NCI-H524 (cell line): ENCODE data around the gene SYT9.
"Not testable (repeated sequence)": the region's sequence is repeated elsewhere in the genome, so short reads cannot be mapped to it uniquely, and the experiment has no call there.

Experiments used
- DNase-seq, 2 experiments: peaks; one replicate each; lab custom pipeline; 2025; lab: John Stamatoyannopoulos, UW

The SYT9 gene

DNA sequence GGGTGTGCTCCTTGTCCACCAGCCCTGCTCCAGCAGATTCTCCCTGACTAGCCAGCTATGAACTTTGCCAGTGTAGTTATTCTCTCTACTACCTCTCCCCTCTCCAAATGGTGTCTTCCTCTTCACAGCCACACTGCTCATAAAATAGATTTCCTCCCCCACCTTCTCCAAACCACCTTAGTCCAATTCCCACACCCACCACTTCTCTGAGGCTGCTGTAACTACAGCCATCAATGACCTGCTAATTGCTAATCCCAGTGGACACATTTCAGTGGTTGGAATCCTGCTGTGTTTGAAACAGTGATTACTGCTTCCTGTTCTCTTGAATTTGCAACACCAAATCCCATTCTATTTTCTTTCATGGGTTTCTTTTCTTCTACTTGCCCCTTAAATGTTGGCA is 23.4 kb downstream of the SYT9 start:
- no peak for DNase-seq

GRCh38 chr11:7278314-7278917 is 26.7 kb downstream of the SYT9 start:
- DNase-seq: peak in 1 of 2 experiments; percentile 43

- peak in 1 of 2 experiments; percentile 18 for DNase-seq
Measured at GRCh38 chr11:7279676-7280075, 28.0 kb downstream of the SYT9 start.

DNA sequence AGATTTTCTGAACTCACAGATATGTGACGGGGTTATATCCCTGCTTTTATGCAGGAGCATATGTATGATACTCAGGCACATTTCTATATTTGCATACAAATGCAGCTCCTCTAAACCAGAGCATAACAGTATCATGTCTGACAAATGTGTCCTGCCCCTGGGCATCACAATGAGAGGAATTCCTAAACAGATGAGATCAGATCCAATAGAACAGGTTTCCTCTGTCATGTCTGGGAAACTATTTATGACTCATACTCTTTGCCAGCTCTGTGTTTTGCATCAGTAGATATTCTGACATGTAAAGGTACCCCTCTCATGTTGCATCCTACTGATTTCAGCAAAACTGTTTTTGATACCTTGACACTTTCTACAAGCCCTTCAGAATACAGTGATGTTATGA is 29.4 kb downstream of the SYT9 start:
- no peak for DNase-seq

- DNase-seq: no peak
Measured at GRCh38 chr11:7281809-7282208, 30.1 kb downstream of the SYT9 start.

DNA sequence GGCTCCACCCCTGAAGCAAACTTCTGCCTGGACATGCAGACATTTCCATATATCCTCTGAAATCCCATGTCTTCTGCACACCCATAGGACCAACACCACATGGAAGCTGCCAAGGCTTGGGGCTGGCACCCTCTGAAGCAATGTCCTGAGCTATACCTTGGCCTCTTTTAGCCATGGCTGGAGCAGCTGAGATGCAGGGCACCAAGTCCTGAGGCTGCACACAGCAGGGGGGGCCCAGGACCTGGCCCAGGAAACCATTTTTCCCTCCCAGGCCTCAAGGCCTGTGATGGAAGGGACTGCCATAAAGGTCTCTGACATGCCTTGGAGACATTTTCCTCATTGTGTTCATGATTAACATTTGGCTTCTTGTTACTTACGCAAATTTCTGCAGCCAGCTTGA is 34.5 kb downstream of the SYT9 start:
- no peak for DNase-seq

DNA sequence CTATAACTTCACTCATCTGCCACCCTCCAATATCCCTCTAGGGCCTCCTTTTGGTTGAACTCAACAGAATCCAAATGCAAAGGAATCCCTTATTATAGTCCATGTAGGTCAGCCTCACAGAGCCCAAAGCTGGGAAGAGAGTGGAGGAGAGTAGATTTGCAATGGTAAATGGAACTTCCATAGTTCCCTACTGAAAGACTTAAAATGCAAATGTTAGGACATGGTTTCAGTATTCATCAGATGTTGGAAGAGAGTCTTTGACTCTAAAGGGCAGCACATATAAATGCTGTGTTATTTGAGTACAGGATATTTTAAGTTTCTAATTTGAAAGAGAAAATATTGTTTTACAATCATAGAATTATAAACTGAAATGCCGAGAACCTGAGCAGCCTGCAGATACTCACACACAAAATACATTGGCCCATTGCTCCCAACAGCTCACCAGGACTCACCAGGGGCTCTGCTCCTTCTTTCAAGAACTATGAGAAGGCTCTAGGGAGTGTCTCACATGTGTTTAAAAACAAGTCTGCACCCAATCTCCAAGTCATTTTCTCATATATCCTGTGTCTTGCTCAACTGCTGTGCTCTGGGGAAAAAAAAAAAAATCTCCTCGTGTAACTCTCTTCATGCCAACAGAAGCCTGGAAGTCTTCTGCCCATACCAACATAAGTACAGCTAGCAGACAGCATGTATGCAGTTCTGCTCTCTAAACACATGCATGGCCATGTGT is 39.6 kb downstream of the SYT9 start:
- DNase-seq: no peak

DNA sequence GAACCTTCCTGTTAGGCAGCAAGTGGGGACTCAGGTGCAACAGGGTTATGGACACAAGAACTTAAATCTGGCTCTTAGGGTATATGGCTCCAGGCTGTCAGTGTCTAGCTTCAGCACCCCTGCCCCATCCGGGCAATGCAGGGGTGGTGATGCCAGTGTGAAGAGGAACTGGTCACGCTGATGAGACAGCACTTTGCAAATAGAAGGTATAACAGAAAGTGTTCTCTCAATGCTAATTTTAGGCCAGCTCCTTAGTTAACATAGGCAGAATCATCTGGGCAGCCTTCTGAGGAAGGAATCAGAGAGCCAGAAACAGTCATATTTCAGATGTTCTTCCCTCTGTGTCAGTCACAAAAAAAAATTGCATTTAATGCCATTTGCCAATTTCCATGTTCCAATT is 41.2 kb downstream of the SYT9 start:
- DNase-seq: no peak

- DNase-seq: no peak
Measured at GRCh38 chr11:7299393-7299792, 47.7 kb downstream of the SYT9 start.

- no peak for DNase-seq
Measured at GRCh38 chr11:7300281-7300680, 48.6 kb downstream of the SYT9 start.

- no peak for DNase-seq
Measured at GRCh38 chr11:7303146-7303545, 51.4 kb downstream of the SYT9 start.

DNA sequence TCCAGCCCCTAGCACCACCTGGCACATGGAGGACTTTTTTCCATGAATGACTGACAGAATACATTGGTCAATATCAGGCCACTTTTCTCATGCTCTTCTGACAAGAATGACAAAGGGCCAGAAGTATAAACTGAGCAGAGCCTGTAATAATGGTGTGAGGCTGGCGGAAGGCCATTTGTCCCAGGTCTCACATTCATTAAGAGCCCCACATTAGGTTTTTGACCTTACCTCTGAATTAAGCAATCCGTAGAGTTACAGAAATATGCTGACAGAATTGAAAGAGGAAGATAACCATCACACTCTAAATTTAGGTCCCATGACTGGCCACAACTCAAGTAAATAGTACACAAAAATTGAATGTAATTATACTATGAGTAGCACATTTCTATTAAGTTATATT is 55.2 kb downstream of the SYT9 start:
- no peak for DNase-seq

GRCh38 chr11:7307836-7308235 is 56.1 kb downstream of the SYT9 start:
- DNase-seq: no peak

GRCh38 chr11:7311903-7312302 is 60.2 kb downstream of the SYT9 start:
- DNase-seq: no peak

DNA sequence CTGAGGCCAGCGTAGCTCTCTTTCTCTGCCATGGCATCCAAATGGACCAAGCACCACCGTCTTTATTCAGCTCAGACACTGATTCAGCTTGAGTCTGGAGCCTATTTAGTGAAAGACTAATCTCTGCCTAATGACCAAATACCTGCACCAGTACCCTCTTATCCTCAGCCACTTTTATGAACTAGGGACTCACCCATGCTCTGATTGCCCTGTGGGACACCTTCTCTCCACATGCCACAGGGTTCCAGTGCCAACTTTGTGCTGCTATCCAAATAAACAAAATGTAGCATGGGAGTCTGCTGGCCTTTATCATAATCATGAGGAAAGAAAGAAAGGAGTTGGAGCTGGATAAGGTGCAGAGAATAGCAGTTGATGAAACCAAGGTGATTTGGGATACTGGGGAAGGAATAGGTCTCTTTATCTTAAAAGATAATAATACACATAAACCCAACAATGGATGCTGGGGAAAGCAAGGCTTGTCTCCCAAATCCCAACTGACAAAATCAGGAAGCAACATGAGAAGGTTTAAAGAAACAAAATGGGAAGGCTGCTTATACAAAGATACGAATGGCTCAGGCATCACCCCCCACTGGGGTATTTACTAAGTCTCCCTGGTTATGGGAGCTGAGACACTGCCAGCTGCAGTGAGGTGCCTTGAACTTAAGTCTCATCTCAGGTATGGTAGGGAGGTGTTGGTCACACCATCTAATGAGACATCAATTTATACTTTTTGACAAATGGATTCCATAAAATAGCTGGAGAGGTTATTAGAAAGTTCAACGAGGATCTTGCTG is 63.3 kb downstream of the SYT9 start:
- DNase-seq: no peak

DNA sequence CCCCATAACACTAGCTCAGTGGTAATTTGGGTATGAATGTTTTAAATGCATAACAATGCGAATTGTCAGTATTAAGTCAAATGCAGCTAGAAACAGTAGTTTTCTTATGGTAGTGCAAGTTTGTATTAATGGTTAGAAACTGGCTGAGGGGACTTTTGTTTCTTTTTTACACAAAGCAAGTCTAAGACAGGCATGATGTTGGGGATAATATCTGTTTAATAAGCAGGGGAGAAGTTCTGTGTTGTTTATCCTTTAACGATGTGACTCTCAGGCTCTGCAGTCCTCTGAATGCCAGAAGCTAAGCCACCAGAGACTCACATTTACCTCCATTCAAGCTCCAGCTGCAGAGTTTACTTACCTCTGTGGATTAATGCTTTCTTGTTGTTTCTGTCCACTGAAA is 67.8 kb downstream of the SYT9 start:
- DNase-seq: no peak

- DNase-seq: no peak
Measured at GRCh38 chr11:7320306-7320705, 68.6 kb downstream of the SYT9 start.

- no peak for DNase-seq
Measured at GRCh38 chr11:7321473-7322450, 70.1 kb downstream of the SYT9 start.

DNA sequence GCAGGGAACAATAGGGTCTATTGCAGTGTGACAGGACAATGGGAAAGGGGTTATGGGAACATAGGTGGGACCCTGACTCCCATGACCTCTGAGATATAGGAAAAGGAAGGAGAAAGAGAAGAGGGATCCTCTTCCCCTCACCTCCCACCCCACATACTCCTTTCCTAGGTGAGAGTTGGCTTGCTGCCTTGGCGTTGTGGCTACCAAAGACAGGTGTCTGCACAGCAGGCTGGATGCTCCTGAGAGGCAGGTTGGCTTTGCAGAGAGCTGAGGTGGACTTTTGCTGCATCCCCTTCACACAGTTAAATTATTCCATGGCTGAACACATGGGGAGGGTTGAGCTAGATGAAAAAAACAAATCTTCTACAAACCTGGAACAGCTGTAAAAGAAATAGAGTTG is 80.7 kb downstream of the SYT9 start:
- no peak for DNase-seq

DNA sequence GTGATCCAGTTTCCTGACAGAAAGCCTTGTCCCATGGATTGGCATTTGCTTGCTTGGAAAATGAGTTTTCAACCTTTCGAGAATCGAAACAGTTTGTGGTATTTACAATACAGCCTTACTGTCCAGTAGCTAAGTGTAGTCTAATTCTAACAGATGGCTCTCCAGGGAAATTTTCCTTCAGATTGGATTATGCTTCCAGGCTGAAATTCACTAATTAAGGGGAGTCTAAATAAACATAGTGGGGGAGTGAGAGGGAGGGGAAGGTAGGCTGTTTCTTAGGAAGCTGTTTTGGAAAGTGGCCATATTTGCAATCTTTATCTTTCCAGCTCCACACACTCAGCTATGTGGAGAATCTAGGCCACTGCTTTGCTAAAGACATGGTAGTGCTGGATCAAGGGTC is 81.3 kb downstream of the SYT9 start:
- peak in 1 of 2 experiments; percentile 40 for DNase-seq

- not testable (repeated sequence) for DNase-seq
Measured at GRCh38 chr11:7335442-7335841, 83.7 kb downstream of the SYT9 start.

GRCh38 chr11:7341551-7341950 is 89.8 kb downstream of the SYT9 start:
- no peak for DNase-seq
